Mammary epithelial cell (primary cell): Measurements from ENCODE around the gene KIF26B.

Experiments
- EZH2 ChIP-seq: IDR thresholded peaks from 2 replicates; pipeline ENCODE4 v1.6.1; 2012; ENCODE audit warnings: low read length, inconsistent platforms, borderline replicate concordance
- TF ChIP-seq, protein P1 (sequence below), 2 donors: IDR thresholded peaks in 1 of 2; conservative IDR thresholded peaks in 1 of 2; 2 replicates each; pipeline ENCODE4 v1.5.1; 2011 to 2012; ENCODE audit warnings: inconsistent platforms in 2 of 2, low read length in 2 of 2, mild to moderate bottlenecking in 2 of 2, control low read depth in 1 of 2, low read depth in 1 of 2; ENCODE audit not compliant: insufficient read depth in 1 of 2; ENCODE audit errors: extremely low read depth in 1 of 2

DNA sequence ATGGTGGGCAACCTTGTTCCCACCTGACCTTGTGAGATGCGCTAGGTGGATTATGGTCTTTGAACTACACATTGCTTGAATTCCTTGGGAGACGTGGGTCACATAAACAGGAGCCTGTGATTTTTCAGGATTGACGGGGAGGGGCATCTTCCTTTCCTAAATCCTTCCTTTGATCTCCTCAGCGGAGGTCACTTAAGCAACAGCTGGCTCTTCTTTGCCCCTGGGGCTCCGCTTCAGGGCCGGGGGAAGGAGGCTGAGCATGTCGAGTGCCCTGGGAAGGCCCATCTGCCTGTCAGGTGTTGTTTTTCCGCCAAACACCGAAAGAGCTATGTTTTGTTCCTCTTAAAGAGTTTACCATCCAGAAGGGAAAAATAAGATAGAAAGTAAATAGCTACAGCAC, 40.6 kb downstream of the KIF26B start:
- TF ChIP-seq, protein P1, sequence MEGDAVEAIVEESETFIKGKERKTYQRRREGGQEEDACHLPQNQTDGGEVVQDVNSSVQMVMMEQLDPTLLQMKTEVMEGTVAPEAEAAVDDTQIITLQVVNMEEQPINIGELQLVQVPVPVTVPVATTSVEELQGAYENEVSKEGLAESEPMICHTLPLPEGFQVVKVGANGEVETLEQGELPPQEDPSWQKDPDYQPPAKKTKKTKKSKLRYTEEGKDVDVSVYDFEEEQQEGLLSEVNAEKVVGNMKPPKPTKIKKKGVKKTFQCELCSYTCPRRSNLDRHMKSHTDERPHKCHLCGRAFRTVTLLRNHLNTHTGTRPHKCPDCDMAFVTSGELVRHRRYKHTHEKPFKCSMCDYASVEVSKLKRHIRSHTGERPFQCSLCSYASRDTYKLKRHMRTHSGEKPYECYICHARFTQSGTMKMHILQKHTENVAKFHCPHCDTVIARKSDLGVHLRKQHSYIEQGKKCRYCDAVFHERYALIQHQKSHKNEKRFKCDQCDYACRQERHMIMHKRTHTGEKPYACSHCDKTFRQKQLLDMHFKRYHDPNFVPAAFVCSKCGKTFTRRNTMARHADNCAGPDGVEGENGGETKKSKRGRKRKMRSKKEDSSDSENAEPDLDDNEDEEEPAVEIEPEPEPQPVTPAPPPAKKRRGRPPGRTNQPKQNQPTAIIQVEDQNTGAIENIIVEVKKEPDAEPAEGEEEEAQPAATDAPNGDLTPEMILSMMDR (conservative IDR thresholded peaks at IDR 0.05 in 1 of 2, IDR thresholded peaks at IDR 0.05 in 1 of 2; ENCODE audit: extremely low read depth in 1 of 2, insufficient read depth in 1 of 2, low read depth in 1 of 2, low read length in 2 of 2): no peak
- no peak for TF ChIP-seq EZH2
